ENCODE results near the gene PEX5L. TPM values are rescaled to one million over a fixed set of nuclear protein-coding genes. Genes with fewer than 3 reads are reported as not detected.

The PEX5L gene
- total and polyA plus RNA-seq, 2 experiments from 2014 or later = 6.3 to 7.0 TPM

DNA sequence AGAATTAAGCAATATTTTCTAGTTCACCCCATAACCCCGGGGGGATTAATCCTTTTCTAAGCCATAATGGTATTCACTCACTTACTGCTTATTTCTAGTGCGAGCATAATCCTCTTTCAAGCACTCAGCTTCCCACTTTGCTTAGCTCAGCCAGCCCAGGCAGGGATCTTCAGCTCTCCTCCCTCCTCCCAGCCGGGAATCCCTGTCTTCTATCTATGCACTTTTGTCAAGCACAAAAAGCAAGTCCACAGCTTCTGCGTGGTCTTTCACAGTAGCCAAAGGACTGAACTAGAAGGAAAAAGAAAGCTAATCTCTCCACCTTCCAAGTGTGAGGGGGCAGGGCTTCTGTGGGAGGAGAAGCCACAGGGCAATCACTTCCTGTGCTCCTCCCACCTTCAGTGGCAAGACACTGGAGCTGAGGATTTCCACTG, 62.8 kb downstream of the PEX5L start:
- Histone ChIP-seq H3K36me3 (ENCODE audit: insufficient read depth) (no peaks in the 10 kb centered on the region), H3K4me3 (no peak overlapping the region), H3F3A (replicated peaks; ENCODE audit: low read depth) (no peaks in the 10 kb centered on the region), H3K4me2 (peak overlapping the region; percentile 49; the same call in 1 of the 2 replicates), H2AFZ (0 out of 2 replicates have a peak overlapping the region, but pooled peaks have one; percentile 54), H4K20me1 (replicated peaks; ENCODE audit: insufficient read depth) (no peaks in the 10 kb centered on the region), H3K79me2 (replicated peaks; ENCODE audit: insufficient read depth) (no peaks in the 10 kb centered on the region), H3K27me3 (ENCODE audit: insufficient read depth) (no peaks in the 10 kb centered on the region), H3K27ac (ENCODE audit: low read depth) (no peak overlapping the region), H3K9me2 (ENCODE audit: insufficient read depth) (no peaks in the 10 kb centered on the region; the same call in 1 of the 2 replicates), H3K4me1 (ENCODE audit: insufficient read depth) (no peaks in the 10 kb centered on the region)
- DNase-seq (ENCODE audit: low spot score) (peak; percentile 29), ATAC-seq (peak; percentile 70)
- Mint-ChIP-seq H3K27me3 (ENCODE audit: insufficient read depth, low read depth, poor library complexity) (no peaks in the 10 kb centered on the region), H3K36me3 (ENCODE audit: low read depth) (no peaks in the 10 kb centered on the region), H3K27ac (peak overlapping the region; percentile 19; the same call in 1 of the 2 replicates), H3K9me3 (no peaks in the 10 kb centered on the region), H3K4me1 (peaks cover 16% of the 10 kb centered on the region), H3K4me3 (no peak overlapping the region)
- TF ChIP-seq EZH2 (IDR thresholded peaks at IDR 0.05; ENCODE audit: low read depth, unreplicated experiment) = no peak
- no peak for TF ChIP-seq JUNB (IDR thresholded peaks at IDR 0.05; ENCODE audit: unreplicated experiment)
- TF ChIP-seq, protein P1, sequence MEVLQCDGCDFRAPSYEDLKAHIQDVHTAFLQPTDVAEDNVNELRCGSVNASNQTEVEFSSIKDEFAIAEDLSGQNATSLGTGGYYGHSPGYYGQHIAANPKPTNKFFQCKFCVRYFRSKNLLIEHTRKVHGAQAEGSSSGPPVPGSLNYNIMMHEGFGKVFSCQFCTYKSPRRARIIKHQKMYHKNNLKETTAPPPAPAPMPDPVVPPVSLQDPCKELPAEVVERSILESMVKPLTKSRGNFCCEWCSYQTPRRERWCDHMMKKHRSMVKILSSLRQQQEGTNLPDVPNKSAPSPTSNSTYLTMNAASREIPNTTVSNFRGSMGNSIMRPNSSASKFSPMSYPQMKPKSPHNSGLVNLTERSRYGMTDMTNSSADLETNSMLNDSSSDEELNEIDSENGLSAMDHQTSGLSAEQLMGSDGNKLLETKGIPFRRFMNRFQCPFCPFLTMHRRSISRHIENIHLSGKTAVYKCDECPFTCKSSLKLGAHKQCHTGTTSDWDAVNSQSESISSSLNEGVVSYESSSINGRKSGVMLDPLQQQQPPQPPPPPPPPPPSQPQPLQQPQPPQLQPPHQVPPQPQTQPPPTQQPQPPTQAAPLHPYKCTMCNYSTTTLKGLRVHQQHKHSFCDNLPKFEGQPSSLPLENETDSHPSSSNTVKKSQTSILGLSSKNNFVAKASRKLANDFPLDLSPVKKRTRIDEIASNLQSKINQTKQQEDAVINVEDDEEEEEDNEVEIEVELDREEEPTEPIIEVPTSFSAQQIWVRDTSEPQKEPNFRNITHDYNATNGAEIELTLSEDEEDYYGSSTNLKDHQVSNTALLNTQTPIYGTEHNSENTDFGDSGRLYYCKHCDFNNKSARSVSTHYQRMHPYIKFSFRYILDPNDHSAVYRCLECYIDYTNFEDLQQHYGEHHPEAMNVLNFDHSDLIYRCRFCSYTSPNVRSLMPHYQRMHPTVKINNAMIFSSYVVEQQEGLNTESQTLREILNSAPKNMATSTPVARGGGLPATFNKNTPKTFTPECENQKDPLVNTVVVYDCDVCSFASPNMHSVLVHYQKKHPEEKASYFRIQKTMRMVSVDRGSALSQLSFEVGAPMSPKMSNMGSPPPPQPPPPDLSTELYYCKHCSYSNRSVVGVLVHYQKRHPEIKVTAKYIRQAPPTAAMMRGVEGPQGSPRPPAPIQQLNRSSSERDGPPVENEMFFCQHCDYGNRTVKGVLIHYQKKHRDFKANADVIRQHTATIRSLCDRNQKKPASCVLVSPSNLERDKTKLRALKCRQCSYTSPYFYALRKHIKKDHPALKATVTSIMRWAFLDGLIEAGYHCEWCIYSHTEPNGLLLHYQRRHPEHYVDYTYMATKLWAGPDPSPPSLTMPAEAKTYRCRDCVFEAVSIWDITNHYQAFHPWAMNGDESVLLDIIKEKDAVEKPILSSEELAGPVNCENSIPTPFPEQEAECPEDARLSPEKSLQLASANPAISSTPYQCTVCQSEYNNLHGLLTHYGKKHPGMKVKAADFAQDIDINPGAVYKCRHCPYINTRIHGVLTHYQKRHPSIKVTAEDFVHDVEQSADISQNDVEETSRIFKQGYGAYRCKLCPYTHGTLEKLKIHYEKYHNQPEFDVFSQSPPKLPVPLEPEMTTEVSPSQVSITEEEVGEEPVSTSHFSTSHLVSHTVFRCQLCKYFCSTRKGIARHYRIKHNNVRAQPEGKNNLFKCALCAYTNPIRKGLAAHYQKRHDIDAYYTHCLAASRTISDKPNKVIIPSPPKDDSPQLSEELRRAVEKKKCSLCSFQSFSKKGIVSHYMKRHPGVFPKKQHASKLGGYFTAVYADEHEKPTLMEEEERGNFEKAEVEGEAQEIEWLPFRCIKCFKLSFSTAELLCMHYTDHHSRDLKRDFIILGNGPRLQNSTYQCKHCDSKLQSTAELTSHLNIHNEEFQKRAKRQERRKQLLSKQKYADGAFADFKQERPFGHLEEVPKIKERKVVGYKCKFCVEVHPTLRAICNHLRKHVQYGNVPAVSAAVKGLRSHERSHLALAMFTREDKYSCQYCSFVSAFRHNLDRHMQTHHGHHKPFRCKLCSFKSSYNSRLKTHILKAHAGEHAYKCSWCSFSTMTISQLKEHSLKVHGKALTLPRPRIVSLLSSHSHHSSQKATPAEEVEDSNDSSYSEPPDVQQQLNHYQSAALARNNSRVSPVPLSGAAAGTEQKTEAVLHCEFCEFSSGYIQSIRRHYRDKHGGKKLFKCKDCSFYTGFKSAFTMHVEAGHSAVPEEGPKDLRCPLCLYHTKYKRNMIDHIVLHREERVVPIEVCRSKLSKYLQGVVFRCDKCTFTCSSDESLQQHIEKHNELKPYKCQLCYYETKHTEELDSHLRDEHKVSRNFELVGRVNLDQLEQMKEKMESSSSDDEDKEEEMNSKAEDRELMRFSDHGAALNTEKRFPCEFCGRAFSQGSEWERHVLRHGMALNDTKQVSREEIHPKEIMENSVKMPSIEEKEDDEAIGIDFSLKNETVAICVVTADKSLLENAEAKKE (CRISPR knock-in tag; IDR thresholded peaks at IDR 0.05) = no peak
- TF ChIP-seq EZH2phosphoT487 (IDR thresholded peaks at IDR 0.05; ENCODE audit: unreplicated experiment) = no peak
- TF ChIP-seq CREB1 (CRISPR knock-in tag; IDR thresholded peaks at IDR 0.05; ENCODE audit: low read depth) = no peak
- TF ChIP-seq, protein P2, sequence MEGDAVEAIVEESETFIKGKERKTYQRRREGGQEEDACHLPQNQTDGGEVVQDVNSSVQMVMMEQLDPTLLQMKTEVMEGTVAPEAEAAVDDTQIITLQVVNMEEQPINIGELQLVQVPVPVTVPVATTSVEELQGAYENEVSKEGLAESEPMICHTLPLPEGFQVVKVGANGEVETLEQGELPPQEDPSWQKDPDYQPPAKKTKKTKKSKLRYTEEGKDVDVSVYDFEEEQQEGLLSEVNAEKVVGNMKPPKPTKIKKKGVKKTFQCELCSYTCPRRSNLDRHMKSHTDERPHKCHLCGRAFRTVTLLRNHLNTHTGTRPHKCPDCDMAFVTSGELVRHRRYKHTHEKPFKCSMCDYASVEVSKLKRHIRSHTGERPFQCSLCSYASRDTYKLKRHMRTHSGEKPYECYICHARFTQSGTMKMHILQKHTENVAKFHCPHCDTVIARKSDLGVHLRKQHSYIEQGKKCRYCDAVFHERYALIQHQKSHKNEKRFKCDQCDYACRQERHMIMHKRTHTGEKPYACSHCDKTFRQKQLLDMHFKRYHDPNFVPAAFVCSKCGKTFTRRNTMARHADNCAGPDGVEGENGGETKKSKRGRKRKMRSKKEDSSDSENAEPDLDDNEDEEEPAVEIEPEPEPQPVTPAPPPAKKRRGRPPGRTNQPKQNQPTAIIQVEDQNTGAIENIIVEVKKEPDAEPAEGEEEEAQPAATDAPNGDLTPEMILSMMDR (conservative IDR thresholded peaks at IDR 0.05; ENCODE audit: low read depth in 2 of 2) = no peak
- TF ChIP-seq NANOG (IDR thresholded peaks at IDR 0.05; ENCODE audit: borderline replicate concordance) = no peak
- TF ChIP-seq, protein P3, sequence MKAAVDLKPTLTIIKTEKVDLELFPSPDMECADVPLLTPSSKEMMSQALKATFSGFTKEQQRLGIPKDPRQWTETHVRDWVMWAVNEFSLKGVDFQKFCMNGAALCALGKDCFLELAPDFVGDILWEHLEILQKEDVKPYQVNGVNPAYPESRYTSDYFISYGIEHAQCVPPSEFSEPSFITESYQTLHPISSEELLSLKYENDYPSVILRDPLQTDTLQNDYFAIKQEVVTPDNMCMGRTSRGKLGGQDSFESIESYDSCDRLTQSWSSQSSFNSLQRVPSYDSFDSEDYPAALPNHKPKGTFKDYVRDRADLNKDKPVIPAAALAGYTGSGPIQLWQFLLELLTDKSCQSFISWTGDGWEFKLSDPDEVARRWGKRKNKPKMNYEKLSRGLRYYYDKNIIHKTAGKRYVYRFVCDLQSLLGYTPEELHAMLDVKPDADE (IDR thresholded peaks at IDR 0.05) = no peak
- no peak for TF ChIP-seq STAT1 (IDR thresholded peaks at IDR 0.05; ENCODE audit: unreplicated experiment)
